ENCODE data around the gene ZNF615.
"Not testable (repeated sequence)": the region's sequence is repeated elsewhere in the genome, so short reads cannot be mapped to it uniquely, and the experiment has no call there.

The ZNF615 gene

GRCh38 chr19:52007806-52008557 is at the start of gene ZNF615:
Gene ZNF615, minus strand, starts transcription at chr19:52008211. Its CDS starts 4,500 bp downstream, at chr19:52003711.
- DNase-seq (ENCODE audit: low read depth), result peak; percentile 81

DNA sequence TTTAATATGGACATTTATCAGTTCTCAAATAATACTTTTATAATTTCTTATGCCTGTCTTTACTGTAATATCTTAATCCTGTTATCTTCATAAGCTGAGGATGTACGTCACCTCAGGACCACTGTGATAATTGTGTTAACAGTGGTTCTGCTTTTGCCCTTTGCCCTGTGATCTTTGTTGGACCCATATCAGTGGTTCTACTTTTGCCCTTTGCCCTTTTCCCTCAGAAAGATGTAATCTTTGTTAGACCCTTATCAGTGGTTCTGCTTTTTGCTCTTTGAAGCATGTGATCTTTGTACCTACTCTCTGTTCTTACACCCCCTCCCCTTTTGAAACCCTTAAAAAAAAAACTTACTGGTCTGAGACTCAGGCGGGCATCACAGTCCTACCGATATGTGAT is 48.5 kb upstream of the ZNF615 start:
- DNase-seq (ENCODE audit: low read depth), result not testable (repeated sequence)

DNA sequence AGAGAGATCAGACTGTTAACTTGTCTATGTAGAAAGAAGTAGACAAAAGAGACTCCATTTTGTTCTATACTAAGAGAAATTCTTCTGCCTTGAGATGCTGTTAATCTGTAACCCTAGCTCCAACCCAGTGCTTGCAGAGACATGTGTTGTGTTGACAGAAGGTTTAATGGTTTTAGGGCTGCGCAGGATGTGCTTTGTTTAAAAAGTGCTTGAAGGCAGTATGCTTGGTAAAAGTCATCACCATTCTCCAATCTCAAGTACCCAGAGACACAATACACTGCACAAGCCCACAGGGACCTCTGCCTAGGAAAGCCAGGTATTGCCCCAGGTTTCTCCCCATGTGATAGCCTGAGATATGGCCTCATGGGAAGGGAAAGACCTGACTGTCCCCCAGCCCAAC is 43.7 kb upstream of the ZNF615 start:
- DNase-seq (ENCODE audit: low read depth), result not testable (repeated sequence)

DNA sequence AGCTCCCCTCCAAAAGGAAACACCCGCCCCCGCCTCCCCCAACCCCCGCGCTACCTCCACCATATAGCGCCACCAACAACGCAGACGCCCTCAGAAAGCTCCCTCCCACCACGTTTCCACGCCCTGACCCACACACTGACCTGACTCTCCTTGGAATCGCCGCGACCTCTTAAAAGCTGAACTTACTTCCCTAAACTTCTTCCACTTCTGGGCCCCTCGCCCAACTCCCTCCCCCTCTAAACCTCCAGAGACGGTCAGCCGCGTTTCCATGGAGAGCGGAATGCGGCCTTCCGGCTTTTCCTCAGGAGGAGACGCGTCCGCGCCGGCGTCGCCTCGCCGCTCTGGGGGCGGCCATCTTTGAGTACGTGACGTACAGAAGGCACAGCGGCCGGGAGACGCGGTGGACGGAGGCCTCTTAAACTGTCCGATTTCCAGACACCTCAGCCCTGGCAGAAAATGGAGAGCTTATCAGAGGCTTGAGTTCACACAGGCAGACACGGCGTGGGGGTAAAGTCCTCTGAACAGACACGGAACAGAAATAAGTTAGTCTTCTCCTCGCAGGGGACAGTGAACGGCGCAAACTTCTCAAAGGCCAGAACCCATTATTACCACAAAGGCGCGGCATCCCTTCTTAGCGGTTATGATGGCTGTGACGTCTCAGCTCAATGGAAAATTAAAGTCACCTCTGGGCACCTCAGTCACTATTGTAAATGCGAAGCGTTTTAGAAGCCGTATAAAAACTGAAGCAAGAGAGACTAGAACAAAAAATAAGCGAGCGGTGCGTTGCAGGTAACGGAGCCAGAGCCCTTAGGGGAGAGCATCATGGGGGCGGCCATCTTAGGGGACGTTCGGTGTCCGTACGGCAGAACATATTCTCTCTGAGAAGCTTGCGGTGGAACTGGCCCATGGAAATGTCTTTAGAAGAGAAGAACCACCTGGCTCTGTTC is 40.8 kb upstream of the ZNF615 start, which contains the start of gene ZNF432:
ZNF432 (minus strand) TSS at position 284 of the 947 bp plus-strand sequence. CDS start 1,970 bp downstream, outside the sequence.
- DNase-seq (ENCODE audit: low read depth), result peak; percentile 76

- no peak for DNase-seq (ENCODE audit: low read depth)
These were observed 31.2 kb upstream of the ZNF615 start for GRCh38 chr19:52039169-52039568.

- no peak for DNase-seq (ENCODE audit: low read depth)
These were observed 26.2 kb upstream of the ZNF615 start for GRCh38 chr19:52034051-52034728.

DNA sequence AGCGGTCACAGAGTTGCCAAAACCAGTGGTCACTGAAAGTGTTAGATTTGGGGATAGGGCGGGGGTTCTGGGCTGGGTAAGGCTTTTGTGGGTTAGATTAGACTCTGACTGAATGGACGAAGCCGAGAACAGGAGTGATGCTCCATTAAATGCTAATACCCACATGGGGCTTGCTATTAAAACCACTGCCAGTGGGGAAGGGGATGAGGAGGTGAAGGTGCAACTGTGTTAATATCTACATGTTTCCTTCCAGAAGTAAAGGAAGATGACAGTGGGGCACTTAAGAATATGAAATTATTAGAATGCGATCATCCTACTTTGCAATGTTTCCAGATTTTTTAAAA is 20.7 kb upstream of the ZNF615 start:
- DNase-seq (ENCODE audit: low read depth), result no peak

DNA sequence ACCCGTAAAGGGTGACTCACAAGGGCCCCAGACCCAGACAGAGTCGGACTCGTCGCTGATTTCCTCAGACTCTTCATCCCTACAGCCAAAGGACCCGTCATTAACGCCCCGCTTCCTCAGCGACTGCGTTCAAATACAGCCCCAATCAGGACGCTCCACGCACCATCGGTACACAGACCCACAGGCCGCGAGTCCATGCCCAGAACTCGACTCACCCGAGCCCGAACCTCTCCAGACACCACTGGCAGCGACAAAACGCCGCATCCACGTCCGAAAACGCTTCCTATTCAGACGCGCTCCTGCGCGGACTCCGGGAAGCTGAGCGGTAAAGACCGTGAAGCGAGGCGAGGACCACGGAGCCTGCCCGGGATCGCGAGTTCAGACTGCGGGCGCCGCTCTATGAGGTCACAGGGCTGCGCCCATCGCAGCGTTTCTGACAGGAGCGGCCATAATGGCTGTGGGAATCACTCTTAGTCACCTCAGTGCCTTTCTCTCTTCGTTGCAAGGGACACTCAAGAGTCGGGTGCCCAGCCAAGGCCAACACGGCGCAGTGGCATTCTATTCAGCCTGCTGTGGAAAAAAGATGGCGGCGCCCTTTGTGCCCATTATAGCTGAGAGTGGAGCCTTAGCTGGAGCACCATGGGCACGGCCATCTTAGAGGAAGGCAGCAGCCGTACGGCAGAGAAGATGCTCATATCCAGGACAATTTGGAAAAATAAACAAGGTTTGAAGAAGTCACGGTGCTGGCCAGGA is 20.2 kb upstream of the ZNF615 start, which contains the start of gene ZNF614:
ZNF614 (minus strand) TSS at position 353 of the 753 bp plus-strand sequence. CDS start 2,634 bp downstream, outside the sequence.
- DNase-seq (ENCODE audit: low read depth), result peak; percentile 83

DNA sequence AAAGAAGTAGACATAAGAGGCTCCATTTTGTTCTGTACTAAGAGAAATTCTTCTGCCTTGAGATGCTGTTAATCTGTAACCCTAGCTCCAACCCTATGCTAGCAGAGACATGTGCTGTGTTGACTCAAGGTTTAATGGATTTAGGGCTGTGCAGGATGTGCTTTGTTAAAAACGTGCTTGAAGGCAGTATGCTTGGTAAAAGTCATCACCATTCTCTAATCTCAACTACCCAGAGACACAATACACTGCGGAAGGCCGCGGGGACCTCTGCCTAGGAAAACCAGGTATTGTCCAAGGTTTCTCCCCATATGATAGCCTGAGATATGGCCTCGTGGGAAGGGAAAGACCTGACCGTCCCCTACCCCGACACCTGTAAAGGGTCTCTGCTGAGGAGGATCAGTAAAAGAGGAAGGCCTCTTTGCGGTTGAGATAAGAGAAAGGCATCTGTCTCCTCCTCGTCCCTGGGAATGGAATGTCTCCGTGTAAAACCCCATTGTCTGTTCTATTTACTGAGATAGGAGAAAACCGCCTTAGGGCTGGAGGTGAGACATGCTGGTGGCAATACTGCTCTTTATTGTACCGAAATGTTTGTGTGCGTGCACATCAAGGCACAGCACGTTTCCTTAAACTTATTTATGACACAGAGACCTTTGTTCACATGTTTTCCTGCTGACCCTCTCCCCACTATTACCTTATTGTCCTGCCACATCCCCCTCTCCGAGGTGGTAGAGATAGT is 18.4 kb upstream of the ZNF615 start:
- DNase-seq (ENCODE audit: low read depth), result not testable (repeated sequence)

- DNase-seq (ENCODE audit: low read depth), result not testable (repeated sequence)
These were observed 16.5 kb upstream of the ZNF615 start for GRCh38 chr19:52024478-52024877.

- DNase-seq (ENCODE audit: low read depth), result no peak
These were observed 14.2 kb upstream of the ZNF615 start for GRCh38 chr19:52022193-52022592.

DNA sequence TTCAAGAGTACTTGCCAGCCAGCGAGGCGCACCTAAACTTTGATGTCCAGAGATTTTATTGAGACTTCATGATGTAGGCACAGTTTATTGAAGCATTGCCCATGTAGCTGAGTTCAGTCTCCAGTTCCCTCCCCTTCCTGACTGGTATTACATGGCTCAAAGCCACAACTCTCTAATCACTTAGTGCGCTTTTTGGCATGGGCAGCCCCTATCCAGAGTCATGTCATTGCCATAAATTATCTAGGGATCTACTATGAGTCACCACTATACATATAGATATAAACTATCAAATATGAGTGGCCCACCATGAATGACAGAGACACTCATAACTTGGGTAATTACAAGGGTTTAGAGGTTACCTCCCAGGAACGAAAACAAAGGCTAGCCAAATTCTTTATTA is 12.5 kb upstream of the ZNF615 start:
- DNase-seq (ENCODE audit: low read depth), result no peak

- DNase-seq (ENCODE audit: low read depth), result no peak
These were observed 2.7 kb upstream of the ZNF615 start for GRCh38 chr19:52010674-52011073.

GRCh38 chr19:52007451-52007805 is 583 bp downstream of the ZNF615 start:
- DNase-seq (ENCODE audit: low read depth), result no peak

DNA sequence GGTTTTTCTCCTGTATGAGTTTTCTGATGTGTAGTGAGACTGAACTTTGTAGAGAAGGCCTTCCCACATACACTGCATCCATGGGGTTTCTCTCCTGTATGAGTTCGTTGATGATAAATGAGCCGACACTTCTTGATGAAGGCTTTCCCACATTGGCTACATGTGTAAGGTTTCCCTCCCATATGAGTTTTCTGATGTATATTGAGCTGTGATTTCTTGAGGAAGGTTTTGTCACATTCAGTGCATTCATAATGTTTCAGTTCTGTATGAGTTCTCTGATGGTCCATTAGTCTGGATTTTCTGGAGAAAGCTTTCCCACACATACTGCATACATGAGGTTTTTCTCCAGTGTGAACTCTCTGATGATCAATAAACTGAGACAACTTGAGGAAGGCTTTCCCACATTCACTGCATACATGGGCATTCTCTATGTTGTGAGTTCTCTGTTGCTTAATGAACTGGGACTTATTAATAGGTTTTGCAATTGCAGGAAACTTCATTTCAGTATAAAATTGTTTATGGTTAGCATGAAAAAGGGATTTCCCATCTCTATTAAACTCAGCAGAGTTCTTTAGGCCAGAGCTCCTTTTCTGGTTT is 13.9 kb downstream of the ZNF615 start:
- DNase-seq (ENCODE audit: low read depth), result no peak

GRCh38 chr19:51993422-51993821 is 14.6 kb downstream of the ZNF615 start:
- no peak for DNase-seq (ENCODE audit: low read depth)

DNA sequence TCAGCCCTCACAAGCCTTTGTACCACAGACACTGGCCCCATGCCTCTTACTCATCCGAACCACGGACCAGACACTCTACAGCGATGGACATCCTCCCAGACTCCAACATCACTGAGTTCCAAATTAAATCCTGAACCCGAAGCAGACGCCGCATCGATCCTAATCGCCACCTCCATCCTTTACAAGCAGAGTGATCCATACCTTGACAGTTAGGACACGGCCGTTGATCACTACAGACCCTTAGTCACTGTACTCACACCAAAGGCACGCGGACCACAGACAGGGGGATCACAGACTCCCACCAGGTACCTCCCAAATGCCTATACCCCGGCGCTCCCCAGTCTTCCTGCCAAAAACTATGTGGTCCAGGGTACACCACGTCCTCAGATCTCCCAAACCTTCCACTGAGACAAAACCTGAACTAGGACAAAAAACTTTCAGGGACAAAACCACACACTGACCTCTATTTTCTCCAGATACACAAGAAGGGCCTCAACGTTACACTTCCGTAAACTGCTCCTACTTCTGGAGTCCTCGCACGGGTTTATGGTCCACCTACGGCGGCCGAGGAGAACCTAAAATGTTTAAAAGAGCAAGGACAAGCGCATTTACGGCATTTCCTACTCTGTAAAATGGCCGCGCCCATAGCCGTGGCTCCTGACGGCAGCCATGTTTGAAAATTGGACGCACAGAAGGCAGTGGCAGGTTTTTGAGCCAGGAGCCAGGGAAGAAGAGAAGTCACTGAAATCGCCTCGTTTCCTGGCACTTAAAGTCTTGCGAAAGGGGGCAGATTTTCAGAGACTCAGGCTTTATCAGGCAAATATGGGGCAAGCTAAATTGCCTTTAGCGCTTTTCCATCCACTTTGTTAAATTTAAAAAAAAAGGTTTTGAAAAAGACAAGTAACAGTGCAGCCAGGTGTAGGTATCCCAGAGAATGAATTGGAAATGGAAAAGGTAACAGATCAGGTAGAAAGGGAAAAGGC is 21.4 kb downstream of the ZNF615 start, which contains the start of gene ZNF350:
ZNF350 (minus strand) TSS at position 532 of the 983 bp plus-strand sequence. CDS start 12,480 bp downstream, outside the sequence.
- DNase-seq (ENCODE audit: low read depth), result peak; percentile 76

DNA sequence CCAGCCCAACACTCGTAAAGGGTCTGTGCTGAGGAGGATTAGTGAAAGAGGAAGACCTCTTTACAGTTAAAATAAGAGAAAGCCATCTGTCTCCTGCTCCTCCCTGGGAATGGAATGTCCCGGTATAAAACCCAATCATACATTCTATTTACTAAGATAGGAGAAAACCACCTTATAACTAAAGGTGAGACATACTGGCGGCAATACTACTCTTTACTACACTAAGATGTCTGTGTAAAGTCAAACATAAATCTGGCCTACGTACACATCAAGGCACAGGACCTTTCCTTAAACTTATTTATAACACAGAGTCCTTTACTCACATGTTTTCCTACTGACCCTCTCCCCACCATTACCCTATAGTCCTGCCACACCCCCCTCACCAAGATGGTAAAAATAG is 24.6 kb downstream of the ZNF615 start:
- DNase-seq (ENCODE audit: low read depth), result no peak

- not testable (repeated sequence) for DNase-seq (ENCODE audit: low read depth)
These were observed 27.1 kb downstream of the ZNF615 start for GRCh38 chr19:51980926-51981325.

All from activated T-cell treated with anti-CD3 and anti-CD28 coated beads for 48 hours (primary cell).